NT2/D1 (cell line): ENCODE results near the gene FAM149B1.

Experiments
- SUZ12 ChIP-seq: IDR thresholded peaks from 2 replicates; pipeline ENCODE4 v1.6.1; 2011; ENCODE audit not compliant: insufficient read length, insufficient read depth; ENCODE audit errors: extremely low read depth
- YY1 ChIP-seq: IDR thresholded peaks from 2 replicates; pipeline ENCODE4 v1.6.1; 2011; ENCODE audit not compliant: insufficient read length, insufficient read depth
- ZNF274 ChIP-seq: IDR thresholded peaks from 2 replicates; pipeline ENCODE4 v1.6.1; 2011; ENCODE audit warnings: mild to moderate bottlenecking, low read depth, low read length

- TF ChIP-seq SUZ12 (no peak), ZNF274 (no peak), YY1 (no peak)
Observed at GRCh38 chr10:73139251-73139650, 28.7 kb upstream of the FAM149B1 start.
